NCI-H69 (cell line): Measurements from ENCODE around the gene LECT2.

Experiments used
- DNase-seq: peaks from one replicate; lab custom pipeline; 2025; lab: John Stamatoyannopoulos, UW

LECT2 gene

GRCh38 chr5:135978993-135979392 lies 24.2 kb upstream of the LECT2 start:
- DNase-seq: no peak

GRCh38 chr5:135978212-135978631 lies 23.4 kb upstream of the LECT2 start:
- no peak for DNase-seq

GRCh38 chr5:135977375-135977928 lies 22.7 kb upstream of the LECT2 start:
- no peak for DNase-seq

DNA sequence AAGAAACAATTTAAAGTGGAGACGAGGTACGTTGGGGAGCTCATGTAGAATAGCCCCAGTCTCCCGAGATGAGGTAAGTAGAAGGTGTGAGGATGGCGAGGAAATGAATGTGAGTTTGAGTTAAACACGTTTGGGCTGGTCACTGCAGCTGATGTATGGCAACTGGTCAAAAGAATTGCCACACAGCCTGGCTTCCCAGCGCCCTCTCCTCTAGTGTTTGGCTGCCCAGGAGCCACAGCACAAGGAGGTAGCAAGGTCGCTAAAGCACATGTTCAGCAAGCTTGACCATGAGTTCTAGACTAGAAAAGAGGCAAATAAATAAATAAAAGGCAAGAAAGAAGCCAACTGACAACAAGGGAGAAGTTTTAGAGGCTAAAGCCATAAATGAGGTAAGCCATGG lies 21.4 kb upstream of the LECT2 start:
- no peak for DNase-seq

DNA sequence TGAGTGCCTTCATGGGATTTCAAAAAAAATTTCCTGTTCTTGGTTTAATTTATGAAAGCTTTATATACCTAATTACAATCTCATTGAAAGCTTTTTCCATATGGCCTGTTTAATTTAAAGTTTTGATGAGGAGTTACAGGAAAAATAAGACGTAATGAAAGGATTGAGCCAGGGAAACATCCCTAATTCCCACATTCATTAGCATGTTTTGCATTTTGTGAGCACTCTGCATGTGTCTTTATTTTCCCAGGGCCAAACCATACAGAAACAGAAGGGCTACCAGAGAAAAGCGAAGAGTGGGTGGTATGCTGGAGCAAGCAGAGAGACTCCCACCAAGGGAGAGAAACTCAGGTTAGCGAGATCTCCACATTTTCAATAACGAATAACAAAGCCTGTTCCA lies 20.3 kb upstream of the LECT2 start:
- no peak for DNase-seq

DNA sequence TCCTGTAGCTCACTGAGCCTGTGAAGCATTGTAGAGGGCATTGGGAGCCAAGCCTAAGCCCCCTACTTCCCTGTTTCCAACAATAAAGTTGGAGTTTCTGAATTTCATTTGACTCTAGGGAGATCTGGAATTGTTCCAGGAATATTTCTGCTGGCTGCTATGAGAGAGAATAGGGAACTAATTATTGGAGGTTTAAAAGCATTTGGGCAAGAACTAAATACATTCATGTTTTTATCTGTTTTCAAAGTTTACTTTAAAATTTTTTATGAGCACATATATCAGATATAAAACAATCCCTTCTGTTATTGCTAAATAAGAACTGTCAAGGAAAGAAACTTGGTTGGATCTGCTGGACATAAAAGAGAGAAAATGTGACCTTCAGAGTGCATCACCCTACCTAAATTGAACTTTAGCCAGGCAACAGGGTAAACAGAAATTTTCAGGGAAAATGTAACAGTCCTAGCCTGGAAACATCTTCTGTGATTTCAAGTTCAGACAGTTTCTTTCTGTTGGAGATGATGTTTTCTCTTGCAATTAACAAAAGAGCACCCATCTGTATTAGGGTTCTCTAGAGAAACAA lies 19.3 kb upstream of the LECT2 start:
- DNase-seq: no peak

- DNase-seq: no peak
Measured at GRCh38 chr5:135973323-135974020, 18.7 kb upstream of the LECT2 start.

GRCh38 chr5:135971701-135972100 lies 16.9 kb upstream of the LECT2 start:
- no peak for DNase-seq

GRCh38 chr5:135966790-135967189 lies 12.0 kb upstream of the LECT2 start:
- no peak for DNase-seq

- peak; percentile 6 for DNase-seq
Measured at GRCh38 chr5:135966165-135966564, 11.4 kb upstream of the LECT2 start.

GRCh38 chr5:135965504-135965903 lies 10.7 kb upstream of the LECT2 start:
- DNase-seq: no peak

DNA sequence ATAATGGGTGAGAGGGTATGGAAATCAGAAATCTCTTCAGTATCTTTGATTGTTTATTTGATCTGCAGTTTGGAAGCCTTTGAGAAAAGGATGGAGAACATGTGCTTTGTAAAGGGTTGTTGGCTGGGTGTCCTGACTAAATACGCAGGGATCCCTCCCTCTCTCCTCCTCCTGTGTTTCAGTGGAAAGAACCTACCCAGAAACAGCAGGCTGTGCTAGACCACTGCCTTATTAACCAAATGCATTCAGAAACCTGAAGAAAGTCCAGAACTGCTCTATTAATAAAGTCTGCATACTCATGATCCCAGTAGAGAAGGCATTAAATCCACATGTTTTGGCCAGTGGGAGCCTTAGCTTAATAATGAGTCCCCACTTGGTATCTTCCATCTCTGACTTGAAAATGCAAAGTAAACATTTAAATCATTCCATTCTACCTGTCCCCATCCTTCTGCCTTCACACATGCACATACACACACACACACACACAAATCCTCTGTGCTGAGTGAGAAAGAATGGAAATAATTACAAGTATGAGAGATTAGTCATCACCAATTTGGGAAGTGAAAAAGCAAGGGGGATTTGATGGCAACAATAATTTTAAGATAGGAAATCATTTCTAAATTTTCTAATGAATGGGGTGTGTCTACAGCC lies 10.0 kb upstream of the LECT2 start:
- no peak for DNase-seq

GRCh38 chr5:135955525-135955924 lies 742 bp upstream of the LECT2 start:
- DNase-seq: no peak

DNA sequence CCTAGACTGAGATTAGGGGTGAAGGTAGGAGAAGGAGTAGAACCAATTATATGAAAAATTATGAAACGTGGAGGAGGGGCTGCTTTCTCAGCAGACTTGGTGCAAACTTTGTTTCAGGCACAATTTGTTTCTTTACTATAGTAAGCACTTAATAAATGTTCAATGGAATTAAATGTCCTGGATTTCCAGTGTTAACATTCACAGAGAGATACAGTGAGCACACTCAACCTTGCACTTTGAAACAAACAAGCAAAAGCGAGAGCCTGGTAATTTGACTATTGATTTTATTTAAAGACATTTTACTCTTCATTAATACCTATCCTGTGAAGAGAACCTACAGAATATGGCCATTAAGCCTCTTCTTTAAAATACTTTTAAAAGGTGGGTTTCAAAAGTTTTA lies 933 bp downstream of the LECT2 start:
- DNase-seq: no peak

GRCh38 chr5:135952683-135953082 lies 2.1 kb downstream of the LECT2 start:
- no peak for DNase-seq

DNA sequence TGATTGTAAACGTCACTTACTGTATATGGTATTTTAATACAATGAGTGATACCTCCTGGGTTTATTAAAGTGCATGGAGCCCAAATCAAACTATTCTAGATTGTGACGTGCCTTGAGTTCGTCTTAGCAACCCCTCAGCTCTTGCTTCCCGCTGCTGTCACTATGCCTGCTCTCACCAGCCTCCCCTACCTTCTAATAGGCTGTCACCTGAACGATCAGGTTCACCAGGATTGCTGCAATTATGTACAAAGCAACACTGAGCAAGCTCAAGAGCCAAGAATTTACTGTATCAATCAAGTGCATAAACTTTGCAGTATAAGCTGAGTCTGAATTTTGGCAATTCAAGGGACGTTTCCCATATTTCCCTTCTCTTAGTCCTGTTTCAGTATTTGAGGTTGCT lies 3.0 kb downstream of the LECT2 start:
- DNase-seq: no peak

DNA sequence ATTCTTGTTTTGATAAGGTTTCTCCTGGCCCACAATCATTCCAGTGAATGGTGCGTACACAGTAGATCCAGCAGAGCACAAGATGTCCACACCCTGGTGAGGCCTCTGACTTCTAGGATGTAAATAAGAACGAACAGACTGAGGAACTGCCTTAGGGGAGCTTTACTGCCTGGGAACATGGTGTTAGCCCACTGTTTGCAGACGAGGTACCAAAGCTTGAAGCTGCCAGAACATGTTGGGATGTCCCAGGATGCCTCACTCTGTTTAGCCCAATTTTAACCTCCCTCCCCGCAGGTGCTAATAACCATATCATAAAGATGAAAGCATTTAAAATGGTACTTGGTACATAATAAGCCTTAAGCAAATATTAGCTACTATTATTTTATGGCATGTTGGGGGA lies 3.5 kb downstream of the LECT2 start:
- DNase-seq: peak; percentile 38

GRCh38 chr5:135950611-135951010 lies 4.2 kb downstream of the LECT2 start:
- no peak for DNase-seq

DNA sequence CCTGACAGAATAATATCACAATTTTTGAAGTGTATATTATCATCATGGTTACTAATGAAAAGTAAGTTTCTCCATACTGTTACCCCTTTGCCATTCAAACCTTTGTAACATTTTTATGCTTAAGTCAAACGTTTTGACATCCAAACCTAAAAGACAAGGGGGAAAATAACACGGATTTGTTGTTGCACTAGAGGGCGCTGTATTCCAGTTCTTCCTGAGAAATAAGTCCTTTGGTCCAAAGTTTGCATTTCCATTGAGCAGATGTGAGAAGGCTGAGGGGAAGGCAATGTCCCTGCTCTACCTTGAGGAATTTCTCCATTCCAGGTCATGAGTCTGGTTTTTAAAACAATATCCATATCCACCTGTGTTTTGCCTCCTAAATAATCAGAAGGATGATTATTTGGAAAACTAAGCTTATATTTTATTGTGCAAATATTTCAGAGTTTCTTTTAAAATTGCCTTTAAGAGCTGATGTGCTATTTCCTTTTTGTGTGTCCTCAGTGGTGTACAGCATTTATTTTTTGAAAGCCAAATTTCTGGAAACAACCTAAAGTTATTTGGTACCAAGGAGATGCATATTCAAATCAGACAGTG lies 9.7 kb downstream of the LECT2 start:
- DNase-seq: peak; percentile 85

- DNase-seq: no peak
Measured at GRCh38 chr5:135944564-135944963, 10.2 kb downstream of the LECT2 start.

GRCh38 chr5:135942202-135942771 lies 12.5 kb downstream of the LECT2 start:
- peak; percentile 32 for DNase-seq

DNA sequence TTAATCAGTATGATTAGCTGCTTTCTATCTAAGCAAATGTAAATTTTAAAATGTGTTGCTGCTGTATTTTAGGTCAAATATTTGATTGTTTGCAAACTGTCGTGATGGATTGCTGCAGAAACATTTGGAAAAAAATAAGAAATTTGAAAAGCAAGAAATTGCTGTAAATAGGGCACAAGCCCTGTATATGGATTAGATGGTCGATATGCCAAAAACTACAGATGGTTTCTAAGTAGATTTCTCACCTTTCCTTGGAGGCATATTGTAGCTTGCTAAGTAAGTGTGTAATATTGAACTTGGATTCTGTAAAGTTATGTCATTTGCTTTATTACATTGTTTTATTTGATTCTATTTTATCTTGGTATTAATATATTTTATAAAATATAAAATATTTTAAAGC lies 13.1 kb downstream of the LECT2 start:
- no peak for DNase-seq
